Stimulated activated CD8-positive, alpha-beta memory T cell treated with anti-CD3 and anti-CD28 coated beads, Interleukin-15, amount 100 ng/mL, for 48 hours (primary cell): ENCODE results near the gene GXYLT2.

Source experiments
- DNase-seq, 2 donors: peaks; one replicate each; pipeline ENCODE4 v3.0.0-alpha.2; 2020; ENCODE audit warnings: low read depth in 2 of 2

The GXYLT2 gene

GRCh38 chr3:72938471-72939265 is 50.8 kb downstream of the GXYLT2 start:
- no peak for DNase-seq

DNA sequence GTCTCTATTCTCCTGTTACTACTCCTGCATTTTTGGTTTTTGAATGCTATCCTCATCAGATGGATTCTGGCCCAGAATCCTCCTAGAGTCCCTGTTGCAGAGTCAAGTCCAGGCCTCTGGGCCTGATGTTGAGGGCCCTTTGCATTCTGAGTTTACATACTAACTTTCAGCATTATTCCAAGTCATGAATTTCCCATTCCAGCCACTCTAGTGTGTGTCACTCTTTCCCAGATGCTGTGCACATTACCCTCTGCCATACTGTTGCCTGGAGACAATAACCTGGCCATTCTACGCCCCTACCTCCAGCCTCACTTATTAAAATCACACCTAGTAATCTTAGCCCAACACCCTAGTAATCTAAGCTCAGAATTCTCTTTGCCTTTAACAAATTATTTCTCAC is 53.4 kb downstream of the GXYLT2 start:
- DNase-seq: no peak

DNA sequence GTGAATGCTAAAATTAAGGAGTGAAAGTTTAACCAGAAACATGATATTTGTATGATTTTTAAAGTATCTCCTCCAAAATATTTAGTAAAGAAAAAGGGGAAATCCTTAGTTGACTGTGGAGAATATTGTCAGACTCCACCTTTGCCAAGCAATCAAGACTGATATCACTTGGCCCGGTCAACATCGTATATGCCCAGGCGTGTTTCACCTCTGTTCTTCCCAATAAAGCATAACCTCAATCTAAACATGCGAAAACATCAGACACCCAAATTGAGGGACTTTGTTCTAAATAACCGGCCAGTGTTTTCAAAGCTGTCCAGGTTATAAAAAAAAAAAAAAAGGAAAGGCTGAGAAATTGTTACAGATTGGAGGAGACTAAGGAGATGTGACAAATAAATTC is 54.6 kb downstream of the GXYLT2 start:
- DNase-seq: no peak

GRCh38 chr3:72944696-72945095 is 56.9 kb downstream of the GXYLT2 start:
- no peak for DNase-seq

DNA sequence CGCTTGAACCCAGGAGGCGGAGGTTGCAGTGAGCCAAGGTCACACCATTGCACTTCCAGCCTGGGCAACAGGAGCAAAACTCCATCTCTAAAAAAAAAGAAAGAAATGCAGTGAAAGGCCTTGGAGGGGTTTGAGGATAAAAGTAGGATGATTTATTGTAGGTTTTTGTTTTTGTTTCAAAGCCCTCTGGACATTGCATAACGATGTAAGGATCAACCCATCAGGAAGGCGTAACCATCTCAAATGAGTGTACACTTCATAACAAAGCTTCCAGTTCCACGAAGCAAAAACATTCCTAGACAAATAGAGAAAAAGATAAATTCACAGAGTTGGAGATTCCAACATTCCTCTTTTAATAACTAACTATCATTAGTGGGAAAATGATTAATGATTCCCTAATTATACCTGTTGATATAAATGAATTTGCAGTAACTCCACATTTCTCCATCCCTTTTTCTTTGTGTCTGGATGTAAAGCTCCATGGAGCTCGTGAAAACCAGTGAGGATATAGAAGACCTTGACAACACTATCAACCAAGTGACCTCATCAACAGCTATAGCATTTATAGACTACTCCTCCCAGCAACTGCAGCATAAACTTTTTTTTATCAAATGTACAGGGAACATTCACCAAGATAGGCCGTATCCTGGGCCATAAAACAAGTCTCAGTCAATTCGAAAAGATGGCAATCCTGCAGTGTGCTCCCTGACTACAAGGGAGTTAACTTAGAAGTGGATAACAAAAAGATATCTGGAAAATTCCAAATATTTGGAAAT is 60.1 kb downstream of the GXYLT2 start:
- DNase-seq: no peak

- no peak for DNase-seq
Observed at GRCh38 chr3:72949016-72949415, 61.2 kb downstream of the GXYLT2 start.

DNA sequence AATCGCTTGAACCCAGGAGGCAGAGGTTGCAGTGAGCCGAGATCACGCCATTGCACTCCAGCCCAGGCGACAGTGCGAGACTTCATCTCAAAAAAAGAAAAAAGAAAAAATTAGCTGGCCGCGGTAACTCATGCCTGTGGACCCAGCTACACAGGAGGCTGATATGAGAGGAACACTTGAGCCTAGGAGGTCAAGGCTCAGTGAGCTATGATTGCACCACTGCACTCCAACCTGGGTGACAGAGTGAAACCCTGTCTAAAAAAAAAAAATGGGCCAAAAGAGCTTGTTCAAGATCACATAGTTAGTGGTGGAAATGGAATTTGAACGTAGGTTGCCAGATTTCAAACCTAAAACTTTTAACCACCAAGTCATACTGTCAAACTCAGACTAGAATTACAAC is 62.5 kb downstream of the GXYLT2 start:
- no peak for DNase-seq

DNA sequence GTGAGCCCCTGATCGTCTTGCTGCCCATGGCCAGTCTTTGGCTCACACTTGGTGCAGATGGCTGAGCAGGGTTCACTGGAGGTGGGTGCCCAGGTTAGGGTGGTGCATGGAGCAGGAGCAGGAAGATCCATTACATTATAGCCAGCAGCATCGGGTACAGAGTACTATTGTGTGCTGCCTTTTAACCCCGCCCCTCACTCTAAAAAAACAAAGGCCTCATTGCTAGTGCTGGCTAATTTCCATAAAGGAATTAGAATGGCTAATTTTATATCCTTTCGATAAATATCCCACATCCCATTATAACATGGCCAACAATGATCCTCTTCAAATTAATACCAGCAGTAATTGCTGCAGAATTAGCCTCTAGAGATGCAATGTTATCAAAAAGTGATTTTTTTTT is 63.0 kb downstream of the GXYLT2 start:
- no peak for DNase-seq

- no peak for DNase-seq
Observed at GRCh38 chr3:72951259-72951722, 63.4 kb downstream of the GXYLT2 start.

DNA sequence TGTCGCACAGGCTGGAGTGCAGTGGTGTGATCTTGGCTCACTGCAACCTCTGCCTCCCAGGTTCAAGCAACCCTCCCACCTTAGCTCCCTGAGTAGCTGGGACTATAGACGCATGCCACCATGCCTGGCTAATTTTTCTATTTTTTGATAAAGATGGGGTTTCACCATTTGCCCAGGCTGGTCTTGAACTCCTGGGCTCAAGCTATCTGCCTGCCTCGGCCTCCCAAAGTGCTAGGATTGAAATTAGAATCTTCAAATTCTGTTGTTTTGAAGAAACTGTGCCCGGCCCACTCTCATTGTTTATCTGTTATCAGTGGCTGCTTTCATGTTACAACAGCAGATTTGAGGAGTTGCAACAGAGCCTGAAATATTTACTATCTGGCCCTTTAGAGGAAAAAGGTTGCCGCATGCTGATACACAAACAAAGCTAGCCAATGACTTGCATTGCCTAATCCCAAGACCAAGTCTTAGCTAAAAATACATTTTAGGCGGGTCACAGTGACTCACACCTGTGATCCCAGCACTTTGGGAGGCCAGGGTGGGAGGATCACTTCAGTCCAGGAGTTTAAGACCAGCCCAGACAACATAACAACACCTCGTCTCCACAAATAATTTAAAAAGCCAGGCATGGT is 65.6 kb downstream of the GXYLT2 start:
- no peak for DNase-seq

- DNase-seq: no peak
Observed at GRCh38 chr3:72957297-72957696, 69.5 kb downstream of the GXYLT2 start.

- no peak for DNase-seq
Observed at GRCh38 chr3:72959336-72959735, 71.5 kb downstream of the GXYLT2 start.

- DNase-seq: peak in 1 of 2 donors; percentile 4
Observed at GRCh38 chr3:72960812-72961518, 73.1 kb downstream of the GXYLT2 start.

- DNase-seq: no peak
Observed at GRCh38 chr3:72961752-72962151, 73.9 kb downstream of the GXYLT2 start.

- DNase-seq: no peak
Observed at GRCh38 chr3:72962317-72962716, 74.5 kb downstream of the GXYLT2 start.

- no peak for DNase-seq
Observed at GRCh38 chr3:72964633-72965032, 76.8 kb downstream of the GXYLT2 start.

DNA sequence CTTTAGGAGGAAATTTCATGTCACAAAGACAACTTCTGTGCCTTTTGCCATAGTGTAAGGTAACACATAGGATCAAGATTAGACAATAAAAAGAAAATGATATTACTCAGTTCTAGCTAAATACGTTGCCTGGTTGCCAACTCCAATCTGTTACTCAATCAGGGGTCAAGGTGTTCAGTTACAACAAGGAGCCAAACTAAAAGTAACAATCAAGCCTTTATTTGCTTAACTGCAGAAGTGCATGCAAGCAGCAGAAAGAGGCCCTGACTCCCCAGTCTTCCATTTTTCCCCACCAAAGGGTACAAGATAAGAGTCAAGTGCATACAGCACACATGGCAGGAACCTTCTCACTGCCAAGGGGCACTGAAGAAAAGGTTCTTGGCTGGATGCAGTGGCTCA is 80.4 kb downstream of the GXYLT2 start:
- DNase-seq: no peak

- DNase-seq: no peak
Observed at GRCh38 chr3:72969766-72970165, 81.9 kb downstream of the GXYLT2 start.

DNA sequence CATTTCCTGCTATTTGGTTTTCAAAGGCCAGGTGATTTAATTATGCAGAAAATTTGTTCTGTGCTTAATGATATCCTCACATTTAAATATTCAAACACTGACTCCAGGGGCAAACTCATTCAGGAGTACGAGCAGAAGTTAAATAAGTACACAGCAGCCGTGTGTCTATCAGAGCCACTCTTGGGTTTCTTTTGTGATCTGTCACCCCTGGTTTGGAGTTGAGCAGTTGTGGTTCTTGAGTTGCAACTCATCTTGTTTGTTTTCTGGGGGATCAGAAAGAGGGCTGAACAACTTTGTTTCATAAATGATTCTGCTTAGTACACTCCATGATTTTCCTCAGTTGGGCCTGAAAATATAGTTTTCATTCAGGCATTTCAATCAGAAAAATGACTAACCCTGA is 83.1 kb downstream of the GXYLT2 start:
- DNase-seq: no peak

- no peak for DNase-seq
Observed at GRCh38 chr3:72972706-72973030, 84.8 kb downstream of the GXYLT2 start.

DNA sequence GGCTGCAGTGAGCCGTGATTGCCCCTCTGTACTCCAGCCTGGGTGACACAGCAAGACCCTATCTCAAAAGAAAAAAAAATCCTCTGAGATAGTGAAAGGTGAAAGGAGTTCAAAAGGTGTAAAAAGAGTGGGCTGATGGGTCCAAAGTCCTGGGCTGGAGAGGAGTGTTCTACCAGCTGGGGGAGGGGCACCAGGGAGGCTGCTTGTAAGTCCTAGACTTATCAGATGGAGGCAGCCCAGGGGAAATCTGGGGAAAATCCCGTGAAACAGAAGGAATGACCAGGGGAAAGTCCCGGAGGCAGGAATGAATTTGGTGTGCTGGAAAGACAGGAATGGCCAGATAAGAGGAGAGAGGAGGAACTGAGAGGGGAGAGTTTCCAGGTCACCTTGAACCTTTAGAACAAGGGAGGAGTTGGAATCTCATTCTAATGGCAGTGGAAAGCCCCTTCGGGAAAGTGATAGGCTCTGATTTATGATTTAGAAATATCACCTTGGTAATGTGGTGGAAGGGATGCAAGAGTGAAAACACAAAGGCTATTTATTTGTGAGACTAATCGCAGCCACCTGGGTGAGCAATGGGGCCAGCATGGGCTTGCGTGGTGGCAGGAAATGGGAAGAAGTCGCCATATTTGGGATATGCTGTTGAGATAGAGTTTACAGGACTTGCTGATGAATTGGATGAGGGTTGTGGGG is 85.3 kb downstream of the GXYLT2 start:
- no peak for DNase-seq

DNA sequence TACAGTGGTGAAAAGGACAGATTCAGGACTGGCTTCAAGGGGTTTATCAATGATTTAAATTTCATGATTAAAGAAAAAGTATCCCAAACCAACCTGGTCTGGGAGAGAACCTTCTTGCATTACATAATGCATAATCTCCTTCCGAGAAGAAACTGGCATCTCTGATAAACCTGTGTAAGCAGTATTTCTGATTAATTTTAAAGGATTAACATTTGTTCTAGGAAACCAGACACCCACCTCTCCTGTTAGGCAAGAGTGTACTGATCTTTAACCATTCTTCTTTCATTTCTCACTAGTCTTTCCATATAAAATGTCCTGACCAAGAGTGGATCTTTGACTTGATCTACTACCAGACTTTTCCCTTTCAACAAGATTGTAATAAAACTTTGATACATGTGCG is 85.9 kb downstream of the GXYLT2 start:
- no peak for DNase-seq
